Measurements from ENCODE around the gene NDUFB11.

Gene NDUFB11

GRCh38 chrX:47146121-47146935 lies 1.8 kb upstream of the NDUFB11 start:
- TF ChIP-seq RAD21 (IDR thresholded peaks at IDR 0.05; ENCODE audit: low read depth) = no peak
- TF ChIP-seq EGR1 (IDR thresholded peaks at IDR 0.05) = no peak

GRCh38 chrX:47145395-47146120 lies 1.1 kb upstream of the NDUFB11 start:
- no peak for TF ChIP-seq REST (IDR thresholded peaks at IDR 0.05; ENCODE audit: low read depth)
- no peak for TF ChIP-seq EGR1 (IDR thresholded peaks at IDR 0.05)
- TF ChIP-seq FOXM1 (IDR thresholded peaks at IDR 0.05; ENCODE audit: borderline replicate concordance, low read depth) = no peak
- no peak for TF ChIP-seq CEBPB (IDR thresholded peaks at IDR 0.05)
- no peak for TF ChIP-seq YY1 (IDR thresholded peaks at IDR 0.05; ENCODE audit: low read depth)
- TF ChIP-seq TEAD4 (IDR thresholded peaks at IDR 0.05) = no peak
- TF ChIP-seq TAF1 (IDR thresholded peaks at IDR 0.05; ENCODE audit: low read depth) = no peak
- TF ChIP-seq TCF12 (IDR thresholded peaks at IDR 0.05; ENCODE audit: low read depth) = no peak
- TF ChIP-seq EP300 (IDR thresholded peaks at IDR 0.05; ENCODE audit: borderline replicate concordance) = no peak
- TF ChIP-seq ZBTB7A (IDR thresholded peaks at IDR 0.05; ENCODE audit: low read depth) = no peak
- TF ChIP-seq NFIC (IDR thresholded peaks at IDR 0.05) = no peak
- no peak for TF ChIP-seq RAD21 (IDR thresholded peaks at IDR 0.05; ENCODE audit: low read depth)
- TF ChIP-seq, protein P1, sequence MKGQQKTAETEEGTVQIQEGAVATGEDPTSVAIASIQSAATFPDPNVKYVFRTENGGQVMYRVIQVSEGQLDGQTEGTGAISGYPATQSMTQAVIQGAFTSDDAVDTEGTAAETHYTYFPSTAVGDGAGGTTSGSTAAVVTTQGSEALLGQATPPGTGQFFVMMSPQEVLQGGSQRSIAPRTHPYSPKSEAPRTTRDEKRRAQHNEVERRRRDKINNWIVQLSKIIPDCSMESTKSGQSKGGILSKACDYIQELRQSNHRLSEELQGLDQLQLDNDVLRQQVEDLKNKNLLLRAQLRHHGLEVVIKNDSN (IDR thresholded peaks at IDR 0.05) = no peak
- TF ChIP-seq CREB1 (IDR thresholded peaks at IDR 0.05; ENCODE audit: low read depth) = no peak

DNA sequence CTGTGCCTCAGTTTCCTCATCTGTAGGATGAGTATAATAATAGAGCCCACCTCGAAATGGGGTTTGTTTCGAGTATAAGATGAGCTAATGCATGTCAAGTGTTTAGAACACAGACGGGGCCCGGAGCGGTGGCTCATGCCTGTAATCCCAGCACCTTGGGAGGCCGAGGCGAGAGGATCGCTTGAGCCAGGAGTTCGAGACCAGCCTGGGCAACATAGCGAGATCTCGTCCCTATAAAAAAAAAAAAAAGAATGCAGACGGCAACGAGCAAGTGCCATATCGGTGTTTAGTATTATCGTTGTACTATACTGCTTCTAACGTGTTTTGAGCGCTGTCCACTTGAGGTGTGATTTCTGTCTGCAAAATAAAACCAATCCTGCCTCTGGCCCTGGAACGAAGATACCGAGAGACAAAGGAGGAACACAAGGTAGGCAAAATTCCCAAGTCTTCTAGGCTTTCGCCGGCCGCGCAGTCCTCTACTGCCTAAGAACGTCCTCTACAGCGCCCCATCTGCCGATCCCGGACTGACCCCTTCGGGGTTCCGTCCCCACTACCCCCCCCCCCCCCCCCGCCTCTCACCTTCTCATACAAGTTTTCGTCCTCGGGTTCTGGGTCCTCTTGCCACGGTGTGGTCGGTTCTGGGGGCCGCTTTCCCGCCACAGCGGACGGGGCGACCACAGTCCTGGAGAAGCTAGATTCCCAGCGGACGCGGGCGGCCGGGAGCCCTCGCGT lies 442 bp downstream of the NDUFB11 start:
- TF ChIP-seq REST (IDR thresholded peaks at IDR 0.05; ENCODE audit: low read depth) (no peak), ZBTB7A (IDR thresholded peaks at IDR 0.05; ENCODE audit: low read depth) (no peak), NFIC (IDR thresholded peaks at IDR 0.05) (no peak), CREB1 (IDR thresholded peaks at IDR 0.05; ENCODE audit: low read depth) (no peak), TAF1 (IDR thresholded peaks at IDR 0.05; ENCODE audit: low read depth) (no peak), CEBPB (IDR thresholded peaks at IDR 0.05) (no peak), EP300 (IDR thresholded peaks at IDR 0.05; ENCODE audit: borderline replicate concordance) (no peak), RAD21 (IDR thresholded peaks at IDR 0.05; ENCODE audit: low read depth) (no peak), TCF12 (IDR thresholded peaks at IDR 0.05; ENCODE audit: low read depth) (no peak), FOXM1 (IDR thresholded peaks at IDR 0.05; ENCODE audit: borderline replicate concordance, low read depth) (no peak), EGR1 (IDR thresholded peaks at IDR 0.05) (no peak)
- TF ChIP-seq, protein P2, sequence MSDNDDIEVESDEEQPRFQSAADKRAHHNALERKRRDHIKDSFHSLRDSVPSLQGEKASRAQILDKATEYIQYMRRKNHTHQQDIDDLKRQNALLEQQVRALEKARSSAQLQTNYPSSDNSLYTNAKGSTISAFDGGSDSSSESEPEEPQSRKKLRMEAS (IDR thresholded peaks at IDR 0.05) = no peak
- TF ChIP-seq, protein P1 (IDR thresholded peaks at IDR 0.05) = no peak

GRCh38 chrX:47138171-47138570 lies 6.3 kb downstream of the NDUFB11 start:
- TF ChIP-seq TEAD4 (IDR thresholded peaks at IDR 0.05) (no peak), RAD21 (IDR thresholded peaks at IDR 0.05; ENCODE audit: low read depth) (no peak), TAF1 (IDR thresholded peaks at IDR 0.05; ENCODE audit: low read depth) (no peak), FOXM1 (IDR thresholded peaks at IDR 0.05; ENCODE audit: borderline replicate concordance, low read depth) (no peak), CEBPB (IDR thresholded peaks at IDR 0.05) (no peak), TCF12 (IDR thresholded peaks at IDR 0.05; ENCODE audit: low read depth) (no peak), ZBTB7A (IDR thresholded peaks at IDR 0.05; ENCODE audit: low read depth) (no peak), NFIC (IDR thresholded peaks at IDR 0.05) (no peak), YY1 (IDR thresholded peaks at IDR 0.05; ENCODE audit: low read depth) (no peak), EGR1 (IDR thresholded peaks at IDR 0.05) (no peak), EP300 (IDR thresholded peaks at IDR 0.05; ENCODE audit: borderline replicate concordance) (no peak), CREB1 (IDR thresholded peaks at IDR 0.05; ENCODE audit: low read depth) (no peak)
- TF ChIP-seq, protein P1 (IDR thresholded peaks at IDR 0.05) = no peak
- TF ChIP-seq, protein P2 (IDR thresholded peaks at IDR 0.05) = no peak

All from Ishikawa (cell line).